Measurements from ENCODE around the gene SH3PXD2A.

The SH3PXD2A gene

GRCh38 chr10:103602028-103602851 is 253.1 kb downstream of the SH3PXD2A start:
- no peak for DNase-seq (ENCODE audit: low read depth)

- no peak for DNase-seq (ENCODE audit: low read depth)
Measured at GRCh38 chr10:103600956-103601569, 254.3 kb downstream of the SH3PXD2A start.

DNA sequence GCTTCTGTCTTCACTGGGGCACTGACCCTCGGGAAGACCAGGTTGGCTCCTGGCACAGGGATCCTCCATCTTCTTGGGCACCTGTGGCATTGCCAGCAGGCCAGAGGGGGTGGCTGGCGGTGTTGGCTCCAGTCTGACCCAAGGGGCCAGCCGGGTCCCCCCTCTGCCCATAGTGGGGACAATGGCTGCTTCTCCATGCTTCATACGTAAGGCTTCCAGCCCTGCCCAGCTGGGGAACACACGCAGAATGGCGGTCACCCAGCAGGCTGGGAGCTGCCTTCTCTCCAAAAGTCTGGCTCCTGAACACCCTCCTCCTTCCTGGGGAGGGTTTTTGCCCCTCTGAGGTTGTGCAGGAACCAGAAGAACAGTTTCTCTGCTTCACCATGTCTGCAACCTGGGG is 255.1 kb downstream of the SH3PXD2A start:
- no peak for DNase-seq (ENCODE audit: low read depth)

DNA sequence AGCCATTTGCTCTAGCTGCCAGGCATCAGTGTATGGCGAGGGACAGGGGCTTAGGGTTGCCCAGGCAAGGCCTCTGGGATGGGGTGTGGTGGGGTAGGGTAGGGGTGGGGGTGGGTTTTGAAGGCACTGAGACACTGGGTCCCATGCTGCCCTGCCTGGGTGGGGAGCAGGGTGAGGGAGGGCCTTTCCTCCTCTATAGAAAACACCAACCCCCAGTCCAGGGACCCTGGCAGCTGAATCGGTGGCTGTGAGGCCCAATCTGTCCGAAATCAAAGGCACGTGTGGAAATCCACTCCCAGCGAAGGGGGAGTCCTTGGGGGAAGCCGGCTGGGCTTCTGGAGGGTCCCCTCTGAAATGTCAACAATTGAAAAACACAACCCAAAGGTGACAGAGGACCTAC is 255.5 kb downstream of the SH3PXD2A start:
- no peak for DNase-seq (ENCODE audit: low read depth)

DNA sequence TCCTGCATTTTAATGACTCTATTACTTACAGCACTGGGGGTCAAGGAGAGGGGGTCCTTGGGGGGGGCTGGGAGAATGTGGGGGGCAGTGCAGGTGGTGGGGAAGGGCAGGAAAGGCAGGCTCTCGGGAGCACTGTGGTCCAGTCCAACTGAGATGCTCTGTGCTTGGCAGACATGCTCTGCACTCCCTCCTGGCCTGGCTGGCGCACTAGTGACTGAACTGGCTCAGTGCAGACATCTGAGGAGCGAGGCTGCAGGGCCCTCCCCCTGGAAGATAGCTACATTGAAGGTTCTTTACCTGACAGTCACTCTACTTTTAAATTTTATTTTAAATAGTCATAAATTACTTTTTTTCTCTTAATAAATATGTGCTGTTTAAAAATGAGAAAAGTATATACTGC is 256.2 kb downstream of the SH3PXD2A start:
- no peak for DNase-seq (ENCODE audit: low read depth)

DNA sequence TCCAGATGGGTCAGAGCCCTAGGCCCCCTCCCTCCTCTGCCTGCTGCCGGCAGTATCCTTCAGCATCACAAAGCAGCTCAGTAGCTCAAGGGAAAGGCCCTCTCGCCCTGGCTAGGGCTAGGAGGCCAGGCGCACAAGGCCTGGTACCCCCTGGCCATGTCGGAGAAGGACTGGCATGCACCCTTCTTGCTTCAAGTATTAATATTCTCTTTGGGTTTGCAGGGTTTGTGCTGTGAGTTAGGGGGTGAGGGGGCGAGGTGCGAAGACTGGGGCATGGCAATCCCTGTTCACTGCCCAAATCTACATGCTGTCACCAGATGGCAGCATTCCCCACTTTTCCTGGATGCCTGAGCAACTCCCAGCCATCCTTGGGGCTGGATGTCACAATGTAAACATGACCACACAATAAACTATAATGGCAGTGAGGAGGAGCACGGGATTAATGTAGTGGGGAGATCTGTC is 256.7 kb downstream of the SH3PXD2A start:
- DNase-seq (ENCODE audit: low read depth): peak; percentile 70

GRCh38 chr10:103597003-103597402 is 258.4 kb downstream of the SH3PXD2A start:
- no peak for DNase-seq (ENCODE audit: low read depth)

- DNase-seq (ENCODE audit: low read depth): no peak
Measured at GRCh38 chr10:103595933-103596726, 259.2 kb downstream of the SH3PXD2A start.

DNA sequence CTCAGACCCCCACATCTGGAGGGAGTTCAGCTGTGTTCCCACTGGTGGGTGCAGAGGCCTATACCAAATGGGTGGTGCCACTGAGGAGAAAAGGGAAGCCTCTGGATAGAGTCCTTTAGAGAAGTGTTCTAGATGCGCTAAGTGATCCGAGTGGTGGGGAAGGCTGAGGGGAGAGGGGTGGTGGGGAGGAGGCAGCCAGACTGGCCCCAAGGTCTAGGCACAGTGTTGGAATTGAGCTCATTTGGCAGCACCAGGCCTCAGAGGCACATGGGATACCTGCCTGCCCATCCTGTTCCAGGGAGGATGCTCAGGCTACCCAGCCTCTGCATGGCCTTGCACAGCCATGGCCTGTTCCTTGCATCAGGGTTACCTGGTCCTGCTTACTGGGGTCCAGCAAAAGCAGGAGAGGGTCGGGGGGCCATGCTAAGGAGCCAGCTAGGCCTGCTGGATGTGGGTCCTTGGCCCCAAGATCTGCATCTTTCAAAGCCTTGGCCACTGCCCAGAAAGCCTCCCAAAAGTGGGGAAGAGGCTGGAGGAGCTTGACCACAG is 262.3 kb downstream of the SH3PXD2A start:
- no peak for DNase-seq (ENCODE audit: low read depth)

- DNase-seq (ENCODE audit: low read depth): no peak
Measured at GRCh38 chr10:103592186-103593021, 263.0 kb downstream of the SH3PXD2A start.

- DNase-seq (ENCODE audit: low read depth): no peak
Measured at GRCh38 chr10:103590744-103591291, 264.6 kb downstream of the SH3PXD2A start.

DNA sequence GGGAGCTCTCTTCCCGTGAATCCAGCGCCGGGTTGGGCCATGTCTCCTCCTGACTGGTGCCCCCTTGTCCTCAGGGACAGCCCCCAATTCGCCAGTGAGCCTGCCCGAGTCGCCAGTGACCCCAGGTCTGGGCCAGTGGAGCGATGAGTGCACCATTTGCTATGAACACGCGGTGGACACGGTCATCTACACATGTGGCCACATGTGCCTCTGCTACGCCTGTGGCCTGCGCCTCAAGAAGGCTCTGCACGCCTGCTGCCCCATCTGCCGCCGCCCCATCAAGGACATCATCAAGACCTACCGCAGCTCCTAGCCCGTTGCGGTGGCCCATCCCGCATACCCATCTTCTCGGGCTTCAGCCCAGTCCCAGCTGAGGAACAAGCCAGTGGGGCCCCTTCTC is 265.3 kb downstream of the SH3PXD2A start:
- DNase-seq (ENCODE audit: low read depth): no peak

- DNase-seq (ENCODE audit: low read depth): no peak
Measured at GRCh38 chr10:103589074-103589630, 266.2 kb downstream of the SH3PXD2A start.

GRCh38 chr10:103587073-103587472 is 268.3 kb downstream of the SH3PXD2A start:
- no peak for DNase-seq (ENCODE audit: low read depth)

DNA sequence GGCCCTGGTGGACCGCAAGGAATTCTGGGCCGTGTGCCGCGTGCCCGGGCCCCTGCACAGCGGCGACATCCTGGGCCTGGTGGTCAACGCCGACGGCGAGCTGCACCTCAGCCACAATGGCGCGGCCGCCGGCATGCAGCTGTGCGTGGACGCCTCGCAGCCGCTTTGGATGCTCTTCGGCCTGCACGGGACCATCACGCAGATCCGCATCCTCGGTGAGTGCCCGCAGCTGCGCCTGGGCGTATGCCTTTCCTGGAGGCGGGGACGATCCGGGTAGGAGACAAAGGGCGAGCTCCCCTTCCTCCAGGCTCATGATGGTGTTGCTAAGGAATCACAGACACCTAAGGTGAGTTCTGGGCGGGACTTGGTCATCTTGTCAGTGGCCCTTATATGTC is 270.4 kb downstream of the SH3PXD2A start:
- DNase-seq (ENCODE audit: low read depth): no peak

DNA sequence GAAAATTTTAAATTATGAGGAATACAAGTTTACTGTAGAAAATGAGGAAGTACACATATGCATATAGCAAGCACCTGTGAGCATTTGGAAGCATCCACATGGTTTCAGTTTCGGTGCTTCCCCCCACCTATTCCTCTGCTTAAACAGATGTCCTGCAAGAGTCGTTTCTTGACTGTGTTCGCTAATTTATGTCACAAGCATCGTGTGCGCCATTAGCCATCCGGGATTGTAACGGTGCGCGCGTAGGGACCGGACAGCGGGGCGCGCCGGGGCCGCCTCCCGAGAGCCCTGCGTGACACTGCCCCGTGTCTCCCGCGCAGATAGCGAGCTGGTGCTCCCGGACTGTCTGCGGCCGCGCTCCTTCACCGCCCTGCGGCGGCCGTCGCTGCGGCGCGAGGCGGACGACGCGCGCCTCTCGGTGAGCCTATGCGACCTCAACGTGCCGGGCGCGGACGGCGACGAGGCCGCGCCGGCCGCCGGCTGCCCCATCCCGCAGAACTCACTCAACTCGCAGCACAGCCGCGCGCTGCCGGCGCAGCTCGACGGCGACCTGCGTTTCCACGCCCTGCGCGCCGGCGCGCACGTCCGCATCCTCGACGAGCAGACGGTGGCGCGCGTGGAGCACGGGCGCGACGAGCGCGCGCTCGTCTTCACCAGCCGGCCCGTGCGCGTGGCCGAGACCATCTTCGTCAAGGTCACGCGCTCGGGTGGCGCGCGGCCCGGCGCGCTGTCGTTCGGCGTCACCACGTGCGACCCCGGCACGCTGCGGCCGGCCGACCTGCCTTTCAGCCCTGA is 271.0 kb downstream of the SH3PXD2A start:
- no peak for DNase-seq (ENCODE audit: low read depth)

GRCh38 chr10:103583871-103584215 is 271.5 kb downstream of the SH3PXD2A start:
- DNase-seq (ENCODE audit: low read depth): no peak

DNA sequence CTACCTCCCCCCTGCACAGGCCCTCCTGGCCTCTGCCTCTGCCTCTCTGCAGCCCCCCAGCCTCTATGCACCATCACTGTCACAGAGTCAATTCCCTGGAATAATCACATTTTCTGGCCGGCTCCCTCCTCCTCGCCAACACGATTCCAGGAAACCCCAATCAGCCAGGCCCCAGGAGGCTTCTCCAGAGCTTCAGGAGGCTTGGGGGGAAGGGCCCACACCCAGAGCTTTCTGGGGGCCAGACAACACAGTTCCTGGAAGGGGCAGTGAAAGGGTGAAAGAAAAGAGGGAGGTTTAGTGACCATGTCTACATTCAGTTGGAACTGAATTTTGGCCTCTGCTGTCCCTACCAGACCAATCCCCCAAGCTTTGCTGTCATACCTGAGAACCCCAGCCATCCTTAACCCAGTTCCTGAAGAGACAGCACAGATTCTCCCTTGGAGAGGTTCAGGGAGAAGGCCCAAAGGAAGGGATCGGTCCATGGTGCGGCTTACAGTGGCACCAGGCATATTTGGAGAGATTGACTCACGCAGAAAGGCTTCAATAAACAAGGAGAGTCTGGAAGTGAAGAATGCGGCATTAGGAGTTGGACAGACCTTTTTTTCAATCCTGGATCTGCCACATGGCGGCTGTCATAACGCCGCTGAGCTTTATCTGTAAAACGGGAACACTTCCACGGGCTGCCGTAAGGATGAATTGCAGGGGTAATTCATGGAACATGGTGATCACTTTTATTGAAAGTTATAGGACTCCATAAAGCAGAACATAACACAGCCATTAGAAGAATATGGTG is 272.8 kb downstream of the SH3PXD2A start:
- no peak for DNase-seq (ENCODE audit: low read depth)

GRCh38 chr10:103581499-103581898 is 273.9 kb downstream of the SH3PXD2A start:
- DNase-seq (ENCODE audit: low read depth): no peak

Data from fibroblast of the conjunctiva (primary cell).